ENCODE results near the gene KRT8. TPM values are rescaled to one million over a fixed set of nuclear protein-coding genes. Genes with fewer than 3 reads are reported as not detected.

Gene KRT8
- total and polyA plus RNA-seq, 2 of the 13 experiments (the other 11 are each of a cell fraction or from before 2014, with no cell fraction given), result 498 to 718 TPM

GRCh38 chr12:52929538-52929937, 24.7 kb upstream of the KRT8 start:
- H3K79me2 ChIP-seq (ENCODE audit: insufficient read depth, low read length), result no peaks in the 10 kb centered on the region
- intact Hi-C loops (cut with micrococcal nuclease; ENCODE audit: unreplicated experiment) (no loop called here), in situ Hi-C loops (cut with HindIII; ENCODE audit: extremely low pct_ligation_motif_present, low pct_unique_long_range_greater_than_20kb) (no loop called here)
- ChIA-PET CTCF (ENCODE audit: low intra/inter-chr PET ratio, low total read pairs) (no interaction called here), POLR2A (interaction anchor here (1.0 to 2.3 kb wide), 2 partner anchors 16 to 25 kb away, joined by 3 to 12 read pairs; partner anchors contain the start of gene KRT8)
- no peak overlapping the region for H3K9ac ChIP-seq (ENCODE audit: insufficient read depth, low read depth, low read length)
- 87% methylated on average over 1 of the region's 1 CpG for WGBS (ENCODE audit: low lambda C conversion rate)
- no TSS peak for BruUV-seq (replicated peaks)
- H3K27me3 ChIP-seq (ENCODE audit: control insufficient read depth in 1 of 2, insufficient read depth in 2 of 2, low read length in 2 of 2), result no peaks in the 10 kb centered on the region
- no peak overlapping the region for H3K4me3 ChIP-seq (replicated peaks in 1 of 3; ENCODE audit: insufficient read depth in 1 of 3, low read depth in 2 of 3, low read length in 3 of 3)
- no peak overlapping the region for H3K27ac ChIP-seq (ENCODE audit: extremely low read length, insufficient read depth, low read length)
- DNase-seq (ENCODE audit: low spot score) (no peak), ATAC-seq (no peak), FAIRE-seq (no peak)
- no peak overlapping the region for H3K4me2 ChIP-seq (ENCODE audit: low read depth, low read length)
- H2AFZ ChIP-seq (ENCODE audit: low read length), result no peak overlapping the region
- TF ChIP-seq ZNF546 (CRISPR knock-in tag; conservative IDR thresholded peaks at IDR 0.05), result no peak
- no peak for TF ChIP-seq ZMYM3 (CRISPR knock-in tag; IDR thresholded peaks at IDR 0.05)
- TF ChIP-seq PPARG (CRISPR knock-in tag; conservative IDR thresholded peaks at IDR 0.05), result no peak
- no peak for TF ChIP-seq FOXC1 (CRISPR knock-in tag; IDR thresholded peaks at IDR 0.05; ENCODE audit: borderline replicate concordance)
- TF ChIP-seq MLX (CRISPR knock-in tag; IDR thresholded peaks at IDR 0.05), result no peak
- TF ChIP-seq ZNF766 (CRISPR knock-in tag; IDR thresholded peaks at IDR 0.05; ENCODE audit: borderline replicate concordance), result no peak
- no peak for TF ChIP-seq USF2 (IDR thresholded peaks at IDR 0.05; ENCODE audit: low read depth, low read length)
- no peak for TF ChIP-seq USF2 (CRISPR knock-in tag; IDR thresholded peaks at IDR 0.05; ENCODE audit: borderline replicate concordance)
- TF ChIP-seq MED13 (CRISPR knock-in tag; IDR thresholded peaks at IDR 0.05), result no peak
- no peak for TF ChIP-seq ZFP37 (CRISPR knock-in tag; IDR thresholded peaks at IDR 0.05; ENCODE audit: borderline replicate concordance)
- H3K36me3 ChIP-seq (replicated peaks in 1 of 2; ENCODE audit: control insufficient read depth in 1 of 2, insufficient read depth in 2 of 2, low read length in 2 of 2), result no peaks in the 10 kb centered on the region
- no peaks in the 10 kb centered on the region for H3K9me3 ChIP-seq (ENCODE audit: low read length)
- no peaks in the 10 kb centered on the region for H4K20me1 ChIP-seq (ENCODE audit: insufficient read depth, low read length)
- H3K4me1 ChIP-seq (ENCODE audit: insufficient read depth, low read length), result peaks cover 43% of the 10 kb centered on the region
